HepG2 (cell line): Measurements from ENCODE around the gene LRRTM2. TPM values are rescaled to one million over a fixed set of nuclear protein-coding genes. Genes with fewer than 3 reads are reported as not detected.

ENCODE experiments used
- ATAC-seq: fragments of 200-7000 bp; cut with Tn5 transposase; 3 replicates; pipeline ENCODE4 v1.9.1; 2020; ENCODE audit warnings: mild to moderate bottlenecking, moderate library complexity
- BruUV-seq: library from RNA; stranded (reverse); fragments of 400-500 nt; replicated peaks from 2 replicates; lab custom pipeline; 2021; lab: Mats Ljungman, UMichigan
- CTCF ChIA-PET: fragments of 300-600 bp; formaldehyde crosslinking; extraction: SDS; loops from one replicate; lab custom pipeline; 2021; ENCODE audit warnings: low total read pairs, inconsistent platforms, low intra/inter-chr PET ratio; lab: Yijun Ruan, JAX
- POLR2A ChIA-PET: fragments of 350-600 bp; sonication (Branson Sonifier 250); formaldehyde crosslinking; loops from one replicate; lab custom pipeline; 2020; ENCODE audit warnings: antibody characterized with exemption, inconsistent platforms; lab: Yijun Ruan, JAX
- DNase-seq: peaks from one replicate; pipeline ENCODE4 v3.0.0-alpha.2; 2015; ENCODE audit warnings: low spot score
- FAIRE-seq: peaks from 3 replicates; lab custom pipeline; 2011; peaks lifted over from hg19 to GRCh38; lab: Jason Lieb, UNC
- H2AFZ ChIP-seq: one replicate; pipeline ENCODE4 v1.6.1; 2011; ENCODE audit warnings: low read length, inconsistent platforms
- H3K27ac ChIP-seq: fragments of 300-600 bp; 3 replicates; pipeline ENCODE4 v1.8.0; 2011; ENCODE audit warnings: mixed run types, mild to moderate bottlenecking, mixed read lengths, low read length, inconsistent platforms; ENCODE audit not compliant: insufficient read depth; ENCODE audit errors: extremely low read length
- H3K27me3 ChIP-seq, 2 experiments: fragments of 200-600 bp in 1 of 2; 2 replicates in 1 of 2; 3 replicates in 1 of 2; pipeline versions ENCODE4 v1.6.0 to v1.8.0; 2011; ENCODE audit warnings: low read length in 2 of 2, mild to moderate bottlenecking in 2 of 2, moderate library complexity in 2 of 2, inconsistent platforms in 1 of 2; ENCODE audit not compliant: insufficient read depth in 2 of 2, control insufficient read depth in 1 of 2
- H3K36me3 ChIP-seq, 2 experiments: fragments of 200-600 bp in 1 of 2; replicated peaks in 1 of 2; 2 replicates in 1 of 2; 3 replicates in 1 of 2; pipeline versions ENCODE4 v1.5.1 to v1.8.0; 2011; ENCODE audit warnings: low read length in 2 of 2, inconsistent platforms in 1 of 2; ENCODE audit not compliant: insufficient read depth in 2 of 2, control insufficient read depth in 1 of 2
- H3K4me1 ChIP-seq: 2 replicates; pipeline ENCODE4 v1.5.1; 2012; ENCODE audit warnings: low read length, inconsistent platforms; ENCODE audit not compliant: insufficient read depth
- H3K4me2 ChIP-seq: 2 replicates; pipeline ENCODE4 v1.6.0; 2011; ENCODE audit warnings: low read depth, low read length, inconsistent platforms
- H3K4me3 ChIP-seq, 3 experiments: fragments of 200-600 bp in 1 of 3; sonication (generic), shearing (Covaris generic) in 1 of 3; replicated peaks in 1 of 3; 2 replicates each; pipeline ENCODE4 v1.5.1; 2011 to 2016; ENCODE audit warnings: low read length in 3 of 3, inconsistent platforms in 2 of 3, low read depth in 2 of 3, mild to moderate bottlenecking in 2 of 3, control low read depth in 1 of 3, mixed read lengths in 1 of 3; ENCODE audit not compliant: insufficient read depth in 1 of 3
- H3K79me2 ChIP-seq: one replicate; pipeline ENCODE4 v1.6.1; 2011; ENCODE audit warnings: low read length, inconsistent platforms; ENCODE audit not compliant: insufficient read depth
- H3K9ac ChIP-seq: 2 replicates; pipeline ENCODE4 v1.6.0; 2011; ENCODE audit warnings: mild to moderate bottlenecking, low read depth, low read length, inconsistent platforms; ENCODE audit not compliant: insufficient read depth
- H3K9me3 ChIP-seq: 2 replicates; pipeline ENCODE4 v1.5.1; 2012; ENCODE audit warnings: mild to moderate bottlenecking, low read length
- H4K20me1 ChIP-seq: 2 replicates; pipeline ENCODE4 v1.6.0; 2011; ENCODE audit warnings: inconsistent platforms, mild to moderate bottlenecking, low read length, moderate library complexity; ENCODE audit not compliant: insufficient read depth
- HOXA9 ChIP-seq: sonication (generic); formaldehyde crosslinking; IDR thresholded peaks from 2 replicates; pipeline ENCODE4 v1.8.1; 2022; ENCODE audit warnings: missing genetic modification reagents, mild to moderate bottlenecking, moderate library complexity, borderline replicate concordance
- LBX2 ChIP-seq: sonication (generic); formaldehyde crosslinking; IDR thresholded peaks from 2 replicates; pipeline ENCODE4 v1.5.0; 2020; ENCODE audit warnings: missing genetic modification reagents, mild to moderate bottlenecking, borderline replicate concordance
- MIER3 ChIP-seq: IDR thresholded peaks from 2 replicates; pipeline ENCODE4 v1.6.1; 2016; ENCODE audit warnings: missing compliant biosample characterization, borderline replicate concordance
- NR2F6 ChIP-seq, 2 experiments: IDR thresholded peaks; 2 replicates each; pipeline ENCODE4 v1.6.1; 2016; ENCODE audit warnings: antibody characterized with exemption in 1 of 2, mild to moderate bottlenecking in 1 of 2
- PPARG ChIP-seq: conservative IDR thresholded peaks from 2 replicates; pipeline ENCODE4 v1.6.1; 2016; ENCODE audit warnings: missing biosample characterization, missing genetic modification reagents
- ZNF224 ChIP-seq: sonication (generic); formaldehyde crosslinking; IDR thresholded peaks from 2 replicates; pipeline ENCODE4 v1.5.0; 2020; ENCODE audit warnings: mild to moderate bottlenecking, missing genetic modification reagents
- ZNF333 ChIP-seq: sonication (generic); formaldehyde crosslinking; IDR thresholded peaks from 2 replicates; pipeline ENCODE4 v1.4.0; 2020; ENCODE audit warnings: mild to moderate bottlenecking, missing genetic modification reagents, borderline replicate concordance
- ZNF367 ChIP-seq: sonication (generic); formaldehyde crosslinking; IDR thresholded peaks from 2 replicates; pipeline ENCODE4 v1.4.0; 2020; ENCODE audit warnings: missing genetic modification reagents, borderline replicate concordance
- ZNF549 ChIP-seq: sonication (generic); formaldehyde crosslinking; IDR thresholded peaks from 2 replicates; pipeline ENCODE4 v1.5.0; 2020; ENCODE audit warnings: missing genetic modification reagents
- WGBS: methylation state at CpG from one replicate; pipeline ENCODE4 v1.1.6; 2017; ENCODE audit warnings: low lambda C conversion rate; 5-methylcytosine and 5-hydroxymethylcytosine counted together
- in situ Hi-C: cut with HindIII; loops from 2 replicates; pipeline ENCODE4 v1.10.0; 2017; ENCODE audit warnings: low pct_unique_long_range_greater_than_20kb; ENCODE audit not compliant: extremely low pct_ligation_motif_present
- intact Hi-C: fragments of 100-400 bp; cut with micrococcal nuclease; formaldehyde crosslinking; loops from one replicate; pipeline ENCODE4 v1.10.0; 2022; ENCODE audit not compliant: unreplicated experiment
- polyA plus RNA-seq, 8 experiments: library from polyadenylated mRNA; depleted of rRNA in 3 of 8; stranded (reverse) in 7 of 8; unstranded in 1 of 8; fragments of >200 nt; fragmentation: Illumina TruSeq in 4 of 8; extraction: Trizol in 4 of 8; gene quantifications; 2 replicates each; pipeline versions ENCODE4 v1.2.1 to v1.2.3, GENCODE V29; 2011 to 2016; ENCODE audit warnings: low read depth in 4 of 8, missing spikeins in 1 of 8, mixed read lengths in 1 of 8; ENCODE audit not compliant: insufficient read depth in 1 of 8
- total RNA-seq, 5 experiments: library from RNA; depleted of rRNA; stranded (reverse); fragments of >200 nt; fragmentation: Illumina TruSeq; extraction: Trizol; gene quantifications; 2 replicates each; pipeline ENCODE4 v1.2.3, GENCODE V29; 2016; ENCODE audit warnings: low read depth in 1 of 5
- TF ChIP-seq, protein P1 (sequence below): sonication (generic); formaldehyde crosslinking; IDR thresholded peaks from 2 replicates; pipeline ENCODE4 v1.8.1; 2022; ENCODE audit warnings: low read depth, mild to moderate bottlenecking, missing genetic modification reagents

LRRTM2 gene
- total and polyA plus RNA-seq, 2 of the 13 experiments (the other 11 are each of a cell fraction or from before 2014, with no cell fraction given) = not detected

GRCh38 chr5:138844125-138844461 is 31.0 kb downstream of the LRRTM2 start:
- H3K9ac ChIP-seq = no peak overlapping the region
- no peak overlapping the region for H2AFZ ChIP-seq
- H3K36me3 ChIP-seq = peaks cover 0 to 11% of the 10 kb centered on the region in 2 experiments; a peak in 2 of 5 replicates
- WGBS = 99% methylated on average over 4 of the region's 4 CpGs
- H3K4me2 ChIP-seq = no peak overlapping the region
- H3K27ac ChIP-seq = no peak overlapping the region
- no peak for FAIRE-seq
- no peaks in the 10 kb centered on the region for H3K4me1 ChIP-seq
- TF ChIP-seq MIER3 (CRISPR knock-in tag) (no peak), HOXA9 (CRISPR knock-in tag) (no peak), ZNF549 (CRISPR knock-in tag) (no peak), ZNF333 (no peak), ZNF367 (CRISPR knock-in tag) (no peak), NR2F6 (IDR thresholded peaks at IDR 0.05) (no peak), NR2F6 (CRISPR knock-in tag; IDR thresholded peaks at IDR 0.05) (no peak), LBX2 (CRISPR knock-in tag) (no peak), PPARG (no peak), ZNF224 (CRISPR knock-in tag) (no peak)
- TF ChIP-seq, protein P1, sequence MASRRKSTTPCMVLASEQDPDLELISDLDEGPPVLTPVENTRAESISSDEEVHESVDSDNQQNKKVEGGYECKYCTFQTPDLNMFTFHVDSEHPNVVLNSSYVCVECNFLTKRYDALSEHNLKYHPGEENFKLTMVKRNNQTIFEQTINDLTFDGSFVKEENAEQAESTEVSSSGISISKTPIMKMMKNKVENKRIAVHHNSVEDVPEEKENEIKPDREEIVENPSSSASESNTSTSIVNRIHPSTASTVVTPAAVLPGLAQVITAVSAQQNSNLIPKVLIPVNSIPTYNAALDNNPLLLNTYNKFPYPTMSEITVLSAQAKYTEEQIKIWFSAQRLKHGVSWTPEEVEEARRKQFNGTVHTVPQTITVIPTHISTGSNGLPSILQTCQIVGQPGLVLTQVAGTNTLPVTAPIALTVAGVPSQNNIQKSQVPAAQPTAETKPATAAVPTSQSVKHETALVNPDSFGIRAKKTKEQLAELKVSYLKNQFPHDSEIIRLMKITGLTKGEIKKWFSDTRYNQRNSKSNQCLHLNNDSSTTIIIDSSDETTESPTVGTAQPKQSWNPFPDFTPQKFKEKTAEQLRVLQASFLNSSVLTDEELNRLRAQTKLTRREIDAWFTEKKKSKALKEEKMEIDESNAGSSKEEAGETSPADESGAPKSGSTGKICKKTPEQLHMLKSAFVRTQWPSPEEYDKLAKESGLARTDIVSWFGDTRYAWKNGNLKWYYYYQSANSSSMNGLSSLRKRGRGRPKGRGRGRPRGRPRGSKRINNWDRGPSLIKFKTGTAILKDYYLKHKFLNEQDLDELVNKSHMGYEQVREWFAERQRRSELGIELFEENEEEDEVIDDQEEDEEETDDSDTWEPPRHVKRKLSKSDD = no peak
- TF ChIP-seq, all 625 proteins: peak for 0
- no peaks in the 10 kb centered on the region for H3K27me3 ChIP-seq
- BruUV-seq = no TSS peak
- in situ Hi-C loops (no loop called here), intact Hi-C loops (no loop called here)
- DNase-seq = no peak
- H3K4me3 ChIP-seq = no peak overlapping the region
- CTCF ChIA-PET = no interaction called here
- peaks cover 32% of the 10 kb centered on the region for H3K79me2 ChIP-seq
- POLR2A ChIA-PET = no interaction called here
- no peaks in the 10 kb centered on the region for H3K9me3 ChIP-seq
- no peak for ATAC-seq
- peaks cover 17% of the 10 kb centered on the region for H4K20me1 ChIP-seq
